HepG2 (cell line): ENCODE results near the gene TSPAN11. TPM values are rescaled to one million over a fixed set of nuclear protein-coding genes. Genes with fewer than 3 reads are reported as not detected.

Experiments
- ATAC-seq: fragments of 200-7000 bp; cut with Tn5 transposase; 3 replicates; pipeline ENCODE4 v1.9.1; 2020; ENCODE audit warnings: mild to moderate bottlenecking, moderate library complexity
- BruUV-seq: library from RNA; stranded (reverse); fragments of 400-500 nt; replicated peaks from 2 replicates; lab custom pipeline; 2021; lab: Mats Ljungman, UMichigan
- CTCF ChIA-PET: fragments of 300-600 bp; formaldehyde crosslinking; extraction: SDS; loops from one replicate; lab custom pipeline; 2021; ENCODE audit warnings: low total read pairs, inconsistent platforms, low intra/inter-chr PET ratio; lab: Yijun Ruan, JAX
- POLR2A ChIA-PET: fragments of 350-600 bp; sonication (Branson Sonifier 250); formaldehyde crosslinking; loops from one replicate; lab custom pipeline; 2020; ENCODE audit warnings: antibody characterized with exemption, inconsistent platforms; lab: Yijun Ruan, JAX
- DNase-seq: peaks from one replicate; pipeline ENCODE4 v3.0.0-alpha.2; 2015; ENCODE audit warnings: low spot score
- FAIRE-seq: peaks from 3 replicates; lab custom pipeline; 2011; peaks lifted over from hg19 to GRCh38; lab: Jason Lieb, UNC
- H2AFZ ChIP-seq: one replicate; pipeline ENCODE4 v1.6.1; 2011; ENCODE audit warnings: low read length, inconsistent platforms
- H3K27ac ChIP-seq: fragments of 300-600 bp; 3 replicates; pipeline ENCODE4 v1.8.0; 2011; ENCODE audit warnings: mixed run types, mild to moderate bottlenecking, mixed read lengths, low read length, inconsistent platforms; ENCODE audit not compliant: insufficient read depth; ENCODE audit errors: extremely low read length
- H3K27me3 ChIP-seq, 2 experiments: fragments of 200-600 bp in 1 of 2; 2 replicates in 1 of 2; 3 replicates in 1 of 2; pipeline versions ENCODE4 v1.6.0 to v1.8.0; 2011; ENCODE audit warnings: low read length in 2 of 2, mild to moderate bottlenecking in 2 of 2, moderate library complexity in 2 of 2, inconsistent platforms in 1 of 2; ENCODE audit not compliant: insufficient read depth in 2 of 2, control insufficient read depth in 1 of 2
- H3K36me3 ChIP-seq, 2 experiments: fragments of 200-600 bp in 1 of 2; replicated peaks in 1 of 2; 2 replicates in 1 of 2; 3 replicates in 1 of 2; pipeline versions ENCODE4 v1.5.1 to v1.8.0; 2011; ENCODE audit warnings: low read length in 2 of 2, inconsistent platforms in 1 of 2; ENCODE audit not compliant: insufficient read depth in 2 of 2, control insufficient read depth in 1 of 2
- H3K4me1 ChIP-seq: 2 replicates; pipeline ENCODE4 v1.5.1; 2012; ENCODE audit warnings: low read length, inconsistent platforms; ENCODE audit not compliant: insufficient read depth
- H3K4me2 ChIP-seq: 2 replicates; pipeline ENCODE4 v1.6.0; 2011; ENCODE audit warnings: low read depth, low read length, inconsistent platforms
- H3K4me3 ChIP-seq, 3 experiments: fragments of 200-600 bp in 1 of 3; sonication (generic), shearing (Covaris generic) in 1 of 3; replicated peaks in 1 of 3; 2 replicates each; pipeline ENCODE4 v1.5.1; 2011 to 2016; ENCODE audit warnings: low read length in 3 of 3, inconsistent platforms in 2 of 3, low read depth in 2 of 3, mild to moderate bottlenecking in 2 of 3, control low read depth in 1 of 3, mixed read lengths in 1 of 3; ENCODE audit not compliant: insufficient read depth in 1 of 3
- H3K79me2 ChIP-seq: one replicate; pipeline ENCODE4 v1.6.1; 2011; ENCODE audit warnings: low read length, inconsistent platforms; ENCODE audit not compliant: insufficient read depth
- H3K9ac ChIP-seq: 2 replicates; pipeline ENCODE4 v1.6.0; 2011; ENCODE audit warnings: mild to moderate bottlenecking, low read depth, low read length, inconsistent platforms; ENCODE audit not compliant: insufficient read depth
- H3K9me3 ChIP-seq: 2 replicates; pipeline ENCODE4 v1.5.1; 2012; ENCODE audit warnings: mild to moderate bottlenecking, low read length
- H4K20me1 ChIP-seq: 2 replicates; pipeline ENCODE4 v1.6.0; 2011; ENCODE audit warnings: inconsistent platforms, mild to moderate bottlenecking, low read length, moderate library complexity; ENCODE audit not compliant: insufficient read depth
- FIP1L1 ChIP-seq: fragments of 200-400 bp; formaldehyde crosslinking; IDR thresholded peaks from 2 replicates; pipeline ENCODE4 v1.6.1; 2018; ENCODE audit warnings: low read depth, mild to moderate bottlenecking, low read length, moderate library complexity, borderline replicate concordance; ENCODE audit not compliant: insufficient read depth
- ISX ChIP-seq: sonication (generic); formaldehyde crosslinking; conservative IDR thresholded peaks from 2 replicates; pipeline ENCODE4 v1.5.0; 2020; ENCODE audit warnings: missing genetic modification reagents
- MTA3 ChIP-seq: sonication (generic); formaldehyde crosslinking; IDR thresholded peaks from 2 replicates; pipeline ENCODE4 v1.4.0; 2020; ENCODE audit warnings: missing genetic modification reagents
- SIN3A ChIP-seq: IDR thresholded peaks from 2 replicates; pipeline ENCODE4 v1.6.1; 2011; ENCODE audit warnings: low read depth, mild to moderate bottlenecking, control low read depth, low read length, borderline replicate concordance
- SP2 ChIP-seq: sonication (generic); formaldehyde crosslinking; IDR thresholded peaks from 2 replicates; pipeline ENCODE4 v1.5.1; 2020; ENCODE audit warnings: mild to moderate bottlenecking, missing genetic modification reagents
- TARDBP ChIP-seq: sonication (generic); formaldehyde crosslinking; IDR thresholded peaks from 2 replicates; pipeline ENCODE4 v1.8.0; 2022; ENCODE audit warnings: mild to moderate bottlenecking, missing genetic modification reagents
- TBL1XR1 ChIP-seq: fragments of 150-350 bp; IDR thresholded peaks from 2 replicates; pipeline ENCODE4 v1.6.1; 2014; ENCODE audit warnings: borderline replicate concordance, low read length; ENCODE audit not compliant: partially characterized antibody
- ZNF367 ChIP-seq: sonication (generic); formaldehyde crosslinking; IDR thresholded peaks from 2 replicates; pipeline ENCODE4 v1.4.0; 2020; ENCODE audit warnings: missing genetic modification reagents, borderline replicate concordance
- ZNF615 ChIP-seq: sonication (generic); formaldehyde crosslinking; IDR thresholded peaks from 2 replicates; pipeline ENCODE4 v1.5.0; 2020; ENCODE audit warnings: mild to moderate bottlenecking, missing genetic modification reagents, borderline replicate concordance
- ZNF816 ChIP-seq: sonication (generic); formaldehyde crosslinking; IDR thresholded peaks from 2 replicates; pipeline ENCODE4 v1.8.0; 2022; ENCODE audit warnings: missing genetic modification reagents, mild to moderate bottlenecking, borderline replicate concordance
- WGBS: methylation state at CpG from one replicate; pipeline ENCODE4 v1.1.6; 2017; ENCODE audit warnings: low lambda C conversion rate; 5-methylcytosine and 5-hydroxymethylcytosine counted together
- in situ Hi-C: cut with HindIII; loops from 2 replicates; pipeline ENCODE4 v1.10.0; 2017; ENCODE audit warnings: low pct_unique_long_range_greater_than_20kb; ENCODE audit not compliant: extremely low pct_ligation_motif_present
- intact Hi-C: fragments of 100-400 bp; cut with micrococcal nuclease; formaldehyde crosslinking; loops from one replicate; pipeline ENCODE4 v1.10.0; 2022; ENCODE audit not compliant: unreplicated experiment
- polyA plus RNA-seq, 8 experiments: library from polyadenylated mRNA; depleted of rRNA in 3 of 8; stranded (reverse) in 7 of 8; unstranded in 1 of 8; fragments of >200 nt; fragmentation: Illumina TruSeq in 4 of 8; extraction: Trizol in 4 of 8; gene quantifications; 2 replicates each; pipeline versions ENCODE4 v1.2.1 to v1.2.3, GENCODE V29; 2011 to 2016; ENCODE audit warnings: low read depth in 4 of 8, missing spikeins in 1 of 8, mixed read lengths in 1 of 8; ENCODE audit not compliant: insufficient read depth in 1 of 8
- total RNA-seq, 5 experiments: library from RNA; depleted of rRNA; stranded (reverse); fragments of >200 nt; fragmentation: Illumina TruSeq; extraction: Trizol; gene quantifications; 2 replicates each; pipeline ENCODE4 v1.2.3, GENCODE V29; 2016; ENCODE audit warnings: low read depth in 1 of 5
- TF ChIP-seq, protein P1 (sequence below): sonication (generic); formaldehyde crosslinking; IDR thresholded peaks from 2 replicates; pipeline ENCODE4 v1.8.1; 2022; ENCODE audit warnings: mild to moderate bottlenecking, missing genetic modification reagents
- TF ChIP-seq, protein P2 (sequence below): IDR thresholded peaks from 2 replicates; pipeline ENCODE4 v1.6.1; 2012; ENCODE audit warnings: inconsistent platforms
- TF ChIP-seq, protein P3 (sequence below): sonication (generic); formaldehyde crosslinking; IDR thresholded peaks from 2 replicates; pipeline ENCODE4 v1.5.0; 2020; ENCODE audit warnings: mild to moderate bottlenecking, missing genetic modification reagents
- TF ChIP-seq, protein P4 (sequence below): sonication (generic); formaldehyde crosslinking; IDR thresholded peaks from 2 replicates; pipeline ENCODE4 v1.5.1; 2020; ENCODE audit warnings: missing genetic modification reagents, mild to moderate bottlenecking, borderline replicate concordance
- TF ChIP-seq, protein P5 (sequence below): sonication (generic); formaldehyde crosslinking; IDR thresholded peaks from 2 replicates; pipeline ENCODE4 v1.8.1; 2023; ENCODE audit warnings: mild to moderate bottlenecking, missing genetic modification reagents

TSPAN11 gene
- total and polyA plus RNA-seq, 2 of the 13 experiments (the other 11 are each of a cell fraction or from before 2014, with no cell fraction given) = 0.01 to 0.07 TPM

DNA sequence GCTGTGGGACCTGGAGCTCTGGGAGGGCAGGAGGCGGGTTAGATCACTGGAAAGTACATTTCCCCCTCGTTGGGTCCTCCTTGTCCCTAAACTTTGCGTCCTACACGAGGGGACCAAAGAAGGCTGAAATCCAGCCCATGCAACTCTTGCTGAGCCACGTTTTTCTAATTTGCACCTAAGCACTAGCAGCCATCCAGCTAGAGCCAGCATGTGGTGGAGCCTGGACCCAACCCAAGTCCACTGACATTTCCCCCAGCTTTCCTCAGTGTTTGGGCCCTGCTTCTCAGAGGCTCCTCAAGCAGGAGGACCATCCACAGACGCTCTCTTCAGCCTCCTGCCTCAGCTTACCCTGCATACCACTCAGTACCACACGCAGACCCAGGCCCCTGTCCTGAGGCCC, 49.7 kb downstream of the TSPAN11 start (continued):
- TF ChIP-seq, protein P1, sequence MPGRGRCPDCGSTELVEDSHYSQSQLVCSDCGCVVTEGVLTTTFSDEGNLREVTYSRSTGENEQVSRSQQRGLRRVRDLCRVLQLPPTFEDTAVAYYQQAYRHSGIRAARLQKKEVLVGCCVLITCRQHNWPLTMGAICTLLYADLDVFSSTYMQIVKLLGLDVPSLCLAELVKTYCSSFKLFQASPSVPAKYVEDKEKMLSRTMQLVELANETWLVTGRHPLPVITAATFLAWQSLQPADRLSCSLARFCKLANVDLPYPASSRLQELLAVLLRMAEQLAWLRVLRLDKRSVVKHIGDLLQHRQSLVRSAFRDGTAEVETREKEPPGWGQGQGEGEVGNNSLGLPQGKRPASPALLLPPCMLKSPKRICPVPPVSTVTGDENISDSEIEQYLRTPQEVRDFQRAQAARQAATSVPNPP (CRISPR knock-in tag) = no peak
- TF ChIP-seq, protein P2, sequence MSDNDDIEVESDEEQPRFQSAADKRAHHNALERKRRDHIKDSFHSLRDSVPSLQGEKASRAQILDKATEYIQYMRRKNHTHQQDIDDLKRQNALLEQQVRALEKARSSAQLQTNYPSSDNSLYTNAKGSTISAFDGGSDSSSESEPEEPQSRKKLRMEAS = no peak
- TF ChIP-seq SIN3A (no peak), SP2 (CRISPR knock-in tag) (no peak)
- TF ChIP-seq, all 625 proteins: peak for 0

DNA sequence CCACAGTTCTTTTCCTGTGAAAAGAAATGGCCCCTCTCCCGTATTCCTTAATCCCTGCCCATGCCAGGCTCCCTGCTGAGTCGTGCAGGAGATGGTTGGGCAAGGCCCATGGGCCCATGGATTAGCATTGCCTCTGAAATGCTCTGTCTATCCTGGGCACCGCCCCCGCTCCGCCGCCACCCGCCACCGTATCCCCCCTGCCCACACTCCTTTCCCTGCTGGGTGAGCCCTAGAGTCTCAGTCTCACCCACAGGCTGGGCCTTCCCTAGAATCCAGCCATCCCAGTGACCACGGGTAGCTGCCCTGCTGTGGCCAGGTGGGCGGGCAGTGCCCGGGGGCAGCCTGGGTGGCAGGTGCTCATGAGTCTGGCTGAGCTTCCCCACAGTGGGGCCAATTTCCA, 50.6 kb downstream of the TSPAN11 start:
- no peaks in the 10 kb centered on the region for H4K20me1 ChIP-seq
- no peak overlapping the region for H2AFZ ChIP-seq
- H3K79me2 ChIP-seq = no peaks in the 10 kb centered on the region
- WGBS = 13% methylated on average over 4 of the region's 11 CpGs
- DNase-seq = no peak
- H3K9ac ChIP-seq = no peak overlapping the region
- ChIA-PET POLR2A (no interaction called here), CTCF (no interaction called here)
- no peaks in the 10 kb centered on the region for H3K4me1 ChIP-seq
- peaks cover 6 to 59% of the 10 kb centered on the region in 2 experiments; a peak in 4 of 5 replicates for H3K27me3 ChIP-seq
- H3K4me2 ChIP-seq = no peak overlapping the region
- no peak for FAIRE-seq
- no peak overlapping the region for H3K27ac ChIP-seq
- BruUV-seq = no TSS peak
- no peak for ATAC-seq
- no peaks in the 10 kb centered on the region for H3K9me3 ChIP-seq
- H3K4me3 ChIP-seq = no peak overlapping the region
- intact Hi-C loops (no loop called here), in situ Hi-C loops (no loop called here)
- no peaks in the 10 kb centered on the region for H3K36me3 ChIP-seq
- TF ChIP-seq ISX (no peak), MTA3 (CRISPR knock-in tag) (no peak), TBL1XR1 (no peak), ZNF615 (no peak), ZNF816 (CRISPR knock-in tag) (no peak), TARDBP (CRISPR knock-in tag) (no peak), FIP1L1 (no peak), ZNF367 (CRISPR knock-in tag) (no peak)
- TF ChIP-seq, protein P3, sequence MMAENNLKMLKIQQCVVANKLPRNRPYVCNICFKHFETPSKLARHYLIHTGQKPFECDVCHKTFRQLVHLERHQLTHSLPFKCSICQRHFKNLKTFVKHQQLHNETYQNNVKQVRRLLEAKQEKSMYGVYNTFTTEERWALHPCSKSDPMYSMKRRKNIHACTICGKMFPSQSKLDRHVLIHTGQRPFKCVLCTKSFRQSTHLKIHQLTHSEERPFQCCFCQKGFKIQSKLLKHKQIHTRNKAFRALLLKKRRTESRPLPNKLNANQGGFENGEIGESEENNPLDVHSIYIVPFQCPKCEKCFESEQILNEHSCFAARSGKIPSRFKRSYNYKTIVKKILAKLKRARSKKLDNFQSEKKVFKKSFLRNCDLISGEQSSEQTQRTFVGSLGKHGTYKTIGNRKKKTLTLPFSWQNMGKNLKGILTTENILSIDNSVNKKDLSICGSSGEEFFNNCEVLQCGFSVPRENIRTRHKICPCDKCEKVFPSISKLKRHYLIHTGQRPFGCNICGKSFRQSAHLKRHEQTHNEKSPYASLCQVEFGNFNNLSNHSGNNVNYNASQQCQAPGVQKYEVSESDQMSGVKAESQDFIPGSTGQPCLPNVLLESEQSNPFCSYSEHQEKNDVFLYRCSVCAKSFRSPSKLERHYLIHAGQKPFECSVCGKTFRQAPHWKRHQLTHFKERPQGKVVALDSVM = no peak
- TF ChIP-seq, protein P4, sequence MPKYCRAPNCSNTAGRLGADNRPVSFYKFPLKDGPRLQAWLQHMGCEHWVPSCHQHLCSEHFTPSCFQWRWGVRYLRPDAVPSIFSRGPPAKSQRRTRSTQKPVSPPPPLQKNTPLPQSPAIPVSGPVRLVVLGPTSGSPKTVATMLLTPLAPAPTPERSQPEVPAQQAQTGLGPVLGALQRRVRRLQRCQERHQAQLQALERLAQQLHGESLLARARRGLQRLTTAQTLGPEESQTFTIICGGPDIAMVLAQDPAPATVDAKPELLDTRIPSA (CRISPR knock-in tag) = no peak
- TF ChIP-seq, protein P5, sequence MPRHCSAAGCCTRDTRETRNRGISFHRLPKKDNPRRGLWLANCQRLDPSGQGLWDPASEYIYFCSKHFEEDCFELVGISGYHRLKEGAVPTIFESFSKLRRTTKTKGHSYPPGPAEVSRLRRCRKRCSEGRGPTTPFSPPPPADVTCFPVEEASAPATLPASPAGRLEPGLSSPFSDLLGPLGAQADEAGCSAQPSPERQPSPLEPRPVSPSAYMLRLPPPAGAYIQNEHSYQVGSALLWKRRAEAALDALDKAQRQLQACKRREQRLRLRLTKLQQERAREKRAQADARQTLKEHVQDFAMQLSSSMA (CRISPR knock-in tag) = no peak
